HTERT RPE-1 (cell line): ENCODE results near the gene SLC11A2.
"Not testable (repeated sequence)": the region's sequence is repeated elsewhere in the genome, so short reads cannot be mapped to it uniquely, and the experiment has no call there.

Experiments
- in situ Hi-C: fragments of 300-500 bp; cut with MboI; formaldehyde crosslinking; loops from 4 replicates; pipeline ENCODE4 v1.14.3; 2020; ENCODE audit warnings: low sequenced_read_pairs

The SLC11A2 gene

DNA sequence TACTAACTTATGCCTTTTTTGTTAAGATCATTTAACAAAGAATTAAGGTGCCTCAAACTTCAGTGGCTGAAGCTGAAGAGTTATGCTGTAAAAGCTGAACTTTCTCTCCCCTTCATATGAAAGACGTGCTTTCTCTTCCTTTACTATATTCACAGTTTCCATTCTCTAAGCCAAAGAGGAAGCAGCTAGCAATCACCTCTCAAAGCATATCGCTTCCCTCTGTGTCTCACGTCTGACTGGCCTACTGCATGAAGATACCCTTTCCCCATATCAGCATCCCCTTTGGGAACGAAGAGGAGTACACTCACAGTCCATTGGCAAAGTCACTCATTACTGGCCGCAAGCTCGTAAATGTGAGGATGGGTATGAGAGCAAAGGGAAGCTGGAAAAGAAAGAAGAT is 34.9 kb downstream of the SLC11A2 start:
- in situ Hi-C loops: no loop called here

DNA sequence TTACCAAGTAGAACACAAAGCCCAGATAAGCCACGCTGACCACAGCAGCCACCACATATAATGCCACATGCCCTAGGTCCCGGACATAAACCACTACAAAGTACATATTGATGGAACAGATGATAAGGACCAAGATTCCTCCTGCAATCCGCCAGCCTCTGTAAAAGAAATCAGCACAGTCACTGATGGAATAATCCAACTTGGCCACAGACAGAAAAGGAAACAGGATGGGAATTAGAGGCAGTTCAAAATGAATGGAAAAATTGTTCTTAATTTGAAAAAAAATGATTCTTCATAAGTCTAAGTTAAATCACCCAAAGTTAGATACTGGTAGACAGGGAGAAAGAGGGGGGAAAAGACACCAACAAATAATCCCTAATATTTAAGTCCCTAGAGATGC is 35.4 kb downstream of the SLC11A2 start:
- in situ Hi-C loops: no loop called here

DNA sequence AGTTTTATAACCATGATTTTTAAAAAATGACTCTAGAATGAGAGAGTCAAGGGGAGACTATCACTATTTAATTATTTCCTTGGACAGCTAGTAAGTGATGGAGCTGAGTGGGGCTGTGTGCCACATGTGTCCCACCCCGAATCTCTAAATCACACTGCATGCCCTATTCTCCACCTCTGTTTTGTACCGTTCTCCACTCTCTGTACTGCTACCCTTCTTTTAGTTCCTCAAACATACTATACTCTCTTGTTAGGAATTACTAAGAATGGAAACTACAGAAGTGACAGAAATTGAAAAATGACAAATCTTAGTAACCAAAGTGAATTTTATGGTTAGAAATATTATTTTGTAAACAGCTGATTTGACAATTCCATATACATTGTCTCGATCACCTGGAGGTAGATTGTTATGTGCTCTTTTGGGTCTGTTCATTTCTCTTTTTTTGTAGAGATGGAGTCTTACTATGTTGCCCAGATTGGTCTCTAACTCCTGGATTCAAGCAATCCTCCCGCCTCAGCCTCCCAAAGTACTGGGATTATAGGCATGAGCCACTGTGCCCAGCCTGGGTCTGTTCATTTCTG is 35.9 kb downstream of the SLC11A2 start:
- in situ Hi-C loops: no loop called here

DNA sequence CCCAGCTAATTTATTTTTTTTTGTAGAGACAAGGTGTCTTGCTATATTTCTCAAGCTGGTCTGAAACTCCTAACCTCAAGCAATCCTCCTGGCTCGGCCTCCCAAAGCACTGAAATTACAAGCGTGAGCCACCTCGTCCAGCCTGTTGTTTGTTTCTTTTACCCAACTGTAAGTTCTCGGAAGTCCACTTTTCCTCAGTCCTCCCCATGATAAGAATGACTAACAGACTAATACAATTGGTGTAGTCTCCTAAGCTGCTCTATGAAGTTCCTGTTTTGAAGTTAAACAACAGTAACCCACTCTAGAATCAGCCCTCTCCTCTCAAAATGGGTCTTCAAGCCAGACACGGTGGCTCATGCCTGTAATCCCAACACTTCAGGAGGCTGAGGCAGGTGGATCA is 37.3 kb downstream of the SLC11A2 start:
- in situ Hi-C loops: no loop called here

DNA sequence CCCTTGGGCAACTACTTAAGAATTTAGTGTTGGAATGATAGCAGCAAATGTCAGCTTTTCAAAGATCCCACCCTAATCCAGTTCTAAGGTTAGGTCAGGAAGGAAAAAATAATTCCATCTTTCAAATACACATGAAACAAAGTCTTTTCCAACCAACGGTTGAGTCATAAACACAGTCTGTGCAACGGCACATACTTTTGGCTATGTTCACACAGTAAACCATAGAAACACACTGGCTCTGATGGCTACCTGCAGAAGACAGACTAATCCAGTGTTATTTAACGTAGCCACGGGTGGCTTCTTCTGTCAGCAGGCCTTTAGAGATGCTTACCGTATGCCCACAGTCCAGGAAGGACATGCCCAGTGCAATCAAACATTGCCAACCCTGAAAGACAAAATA is 38.1 kb downstream of the SLC11A2 start:
- in situ Hi-C loops: no loop called here

DNA sequence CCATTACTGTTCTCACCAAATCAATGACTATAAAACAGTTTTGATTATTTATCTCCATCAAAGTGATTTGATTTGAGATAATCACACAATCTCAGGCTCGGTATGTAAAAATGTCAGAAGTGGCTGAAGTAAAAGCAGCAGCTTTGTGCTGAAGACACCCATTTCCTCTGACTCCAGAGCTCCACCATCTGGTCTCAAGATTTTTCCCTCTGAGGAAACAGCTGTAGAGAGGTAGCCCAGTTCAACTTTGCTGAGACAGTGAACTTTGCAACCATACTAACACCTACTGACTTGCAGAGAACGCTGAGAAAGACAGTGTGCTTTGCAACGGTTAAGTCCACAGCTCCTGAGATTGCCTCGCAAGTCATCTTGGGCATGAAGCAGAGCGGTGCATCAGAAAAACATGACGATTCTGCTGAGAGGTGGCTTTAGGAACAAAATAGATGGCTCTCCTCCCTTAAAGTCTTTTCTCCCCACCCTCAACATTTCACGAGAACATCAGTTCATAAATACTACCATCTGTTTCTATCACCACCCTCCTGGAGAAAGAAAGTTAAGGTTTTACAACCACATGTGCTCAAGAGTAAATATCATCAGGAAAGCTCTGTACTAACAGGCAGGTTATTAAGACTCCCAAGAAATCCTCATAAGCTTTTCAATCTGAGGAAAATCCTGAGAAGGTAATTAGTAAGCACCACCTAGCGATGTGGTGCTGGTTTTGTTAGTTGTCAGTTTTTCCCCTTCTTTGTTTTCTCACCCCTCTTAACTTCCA is 39.0 kb downstream of the SLC11A2 start:
- in situ Hi-C loops: no loop called here

DNA sequence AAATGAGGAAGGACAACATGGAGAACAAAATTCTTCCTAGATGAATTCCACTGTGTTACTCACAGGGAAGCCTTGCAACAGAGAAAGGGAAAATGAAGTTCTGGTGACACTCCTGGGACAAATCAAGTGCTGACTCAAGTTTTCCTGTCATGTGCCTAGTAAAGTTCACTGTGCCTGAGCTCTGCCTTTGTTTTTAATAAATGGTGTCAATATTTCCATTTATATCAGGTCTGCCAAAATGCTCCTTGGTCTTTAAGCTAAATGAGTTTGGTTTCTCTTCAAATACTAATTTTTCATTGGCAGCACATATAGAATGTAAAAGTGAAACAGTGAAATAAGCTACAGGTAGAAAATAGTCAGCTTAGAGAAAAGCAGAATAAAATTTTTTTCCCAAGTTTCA is 40.9 kb downstream of the SLC11A2 start:
- in situ Hi-C loops: no loop called here

DNA sequence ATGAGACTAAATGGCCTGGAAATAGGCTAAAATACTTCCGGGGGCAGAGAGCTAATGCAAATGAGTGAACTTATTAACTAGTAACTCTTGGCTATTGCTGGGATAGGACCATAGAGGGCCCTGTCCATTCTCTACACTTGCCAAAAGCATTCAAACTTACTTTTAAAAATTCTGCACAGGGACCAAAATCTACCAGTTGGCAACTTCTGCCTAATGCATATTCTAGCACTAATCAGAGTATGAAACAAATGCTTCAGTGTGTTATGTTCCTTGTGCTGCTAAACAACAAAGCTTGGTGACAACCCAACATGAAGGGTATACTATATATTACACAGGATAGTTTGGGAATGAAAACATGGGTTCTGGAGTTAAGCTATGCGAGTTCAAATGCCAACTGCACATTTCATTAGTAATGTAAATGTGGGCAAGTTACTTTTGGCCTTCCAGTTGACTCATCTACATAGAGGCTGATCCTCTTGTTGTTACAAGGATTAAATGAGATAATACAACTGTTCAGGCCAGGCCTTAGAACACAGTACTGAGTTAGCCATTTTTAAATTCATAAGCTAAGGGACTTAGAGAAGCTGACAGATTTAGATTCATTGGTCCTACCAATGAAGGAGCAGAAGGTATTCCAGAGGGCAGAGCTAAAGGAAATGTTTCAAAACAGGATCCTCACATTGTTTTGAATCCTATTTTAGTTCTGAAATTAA is 41.4 kb downstream of the SLC11A2 start:
- in situ Hi-C loops: no loop called here

DNA sequence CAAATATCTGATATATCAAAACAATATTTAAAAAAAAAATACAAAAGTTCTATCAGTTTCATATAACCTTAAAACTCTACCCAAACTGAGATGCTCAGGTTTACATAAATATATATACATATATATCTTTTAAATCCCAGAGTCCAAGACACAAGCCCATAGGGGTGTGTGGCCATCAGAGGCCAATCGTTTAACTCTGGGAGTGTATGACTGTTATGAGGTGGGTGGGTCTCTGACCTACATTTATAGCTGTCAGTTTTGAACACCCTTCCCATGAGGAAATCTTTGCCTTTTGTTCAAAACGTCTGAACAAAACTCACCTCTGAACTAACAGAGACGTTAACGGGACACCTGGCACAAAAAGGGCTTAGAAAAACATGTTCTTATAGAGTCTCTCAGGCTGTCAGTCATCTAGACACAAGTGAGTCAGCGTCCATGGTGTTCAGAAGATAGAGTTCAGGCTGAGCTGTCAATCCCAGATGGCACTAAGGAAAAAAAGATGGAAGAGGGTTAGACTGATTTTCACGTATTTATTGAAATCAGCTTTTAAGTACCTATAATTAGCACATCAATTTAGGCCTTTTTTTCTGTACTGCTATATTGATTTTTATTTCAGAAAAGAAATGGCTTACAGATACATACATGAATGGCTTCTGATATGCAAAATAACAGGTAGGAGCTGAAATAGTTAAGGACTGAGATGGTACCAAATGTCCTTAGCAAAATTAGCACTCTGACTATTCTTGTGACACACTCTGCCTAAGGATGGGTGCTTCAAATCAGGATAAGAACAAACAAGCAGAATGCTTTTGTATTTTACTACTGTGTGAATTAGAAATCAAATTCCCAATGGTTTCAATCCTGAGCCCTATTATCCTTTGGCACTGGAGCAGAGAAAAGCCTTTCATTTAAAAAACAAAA is 44.6 kb downstream of the SLC11A2 start:
- in situ Hi-C loops: no loop called here

DNA sequence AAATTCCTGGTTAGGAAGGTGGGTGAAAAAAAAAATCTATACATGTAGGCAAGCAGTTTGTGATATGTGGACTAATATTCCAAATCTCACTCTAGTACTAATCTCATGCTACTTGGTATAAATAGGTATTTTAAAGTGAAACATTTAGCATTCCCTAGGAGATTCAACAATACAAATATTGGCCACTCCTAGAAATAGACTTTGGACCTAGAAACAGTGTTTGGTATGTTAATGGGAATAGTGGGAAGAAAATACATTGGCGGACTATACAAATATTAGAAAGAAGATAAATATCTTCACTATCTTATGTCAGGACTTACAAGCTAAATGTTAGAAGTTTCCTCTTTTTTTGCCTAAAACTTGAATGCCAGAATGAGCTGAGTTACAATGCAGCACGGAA is 45.6 kb downstream of the SLC11A2 start:
- in situ Hi-C loops: no loop called here

DNA sequence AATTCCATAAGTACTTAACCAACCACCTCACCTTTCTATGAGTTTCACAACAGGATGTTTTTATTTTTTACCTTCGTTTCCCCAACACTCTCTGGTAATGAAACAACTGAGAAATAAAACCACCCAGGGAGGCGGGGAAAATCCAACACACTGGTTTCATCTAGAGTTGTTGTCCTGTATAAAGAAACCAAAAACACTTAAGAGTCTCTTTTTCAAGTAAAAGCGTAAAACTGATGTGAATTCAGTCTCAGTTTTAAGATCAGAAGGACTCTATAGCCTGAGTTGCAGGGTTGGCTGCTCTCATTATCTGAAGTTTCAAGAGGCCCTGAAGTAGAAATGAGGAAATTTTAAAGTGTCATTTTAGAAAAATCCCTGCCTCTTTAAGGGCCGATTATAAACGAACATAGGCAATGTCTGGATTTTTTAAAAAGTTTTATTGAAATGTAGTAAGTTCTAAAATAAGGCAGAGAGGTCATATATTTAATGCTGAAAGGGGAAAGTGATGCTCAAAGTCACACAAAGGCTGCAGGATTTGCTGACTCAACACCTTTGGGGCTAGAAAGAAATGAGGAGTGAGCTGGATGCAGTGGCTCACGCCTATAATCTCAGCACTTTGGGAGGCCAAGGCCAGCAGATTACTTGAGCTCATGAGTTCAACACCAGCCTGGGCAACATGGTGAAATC is 46.7 kb downstream of the SLC11A2 start:
- in situ Hi-C loops: no loop called here

DNA sequence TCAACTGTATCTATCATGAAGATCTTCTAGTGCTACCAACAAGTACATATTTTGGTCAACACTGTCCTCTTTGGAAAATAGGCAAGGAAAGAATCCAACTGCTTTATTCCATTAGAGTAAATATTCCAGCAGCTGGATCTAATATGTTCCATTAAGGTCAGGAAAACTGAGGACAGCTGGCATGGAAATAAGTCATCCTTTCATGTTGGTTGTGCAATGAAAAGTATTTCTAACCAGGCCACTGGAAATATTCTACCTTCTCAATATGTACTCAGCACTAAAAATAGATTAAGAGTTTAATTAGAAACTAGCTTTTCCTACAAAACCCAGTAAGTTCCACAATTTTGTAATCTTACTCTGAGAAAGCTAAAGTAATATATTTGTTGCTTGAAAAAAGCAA is 54.2 kb downstream of the SLC11A2 start:
- in situ Hi-C loops: no loop called here

DNA sequence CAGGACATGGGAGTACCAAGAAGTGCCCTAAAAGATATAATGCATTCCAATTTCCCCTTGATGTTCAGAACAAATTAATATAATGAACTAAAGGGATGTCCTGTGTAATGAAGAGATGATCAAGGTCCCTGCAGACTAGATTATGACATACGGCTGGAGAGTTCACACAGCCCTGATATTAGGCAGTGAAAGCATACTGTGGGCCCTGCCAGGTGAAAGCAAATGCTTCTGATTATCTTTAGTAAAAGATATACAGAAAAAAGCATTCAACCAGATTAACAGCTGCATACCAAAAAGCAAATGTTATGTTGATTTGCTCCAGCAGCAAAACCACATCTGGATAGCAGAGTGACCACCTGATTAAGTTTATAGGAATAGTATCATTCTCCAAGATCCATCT is 61.8 kb downstream of the SLC11A2 start:
- in situ Hi-C loops: no loop called here

DNA sequence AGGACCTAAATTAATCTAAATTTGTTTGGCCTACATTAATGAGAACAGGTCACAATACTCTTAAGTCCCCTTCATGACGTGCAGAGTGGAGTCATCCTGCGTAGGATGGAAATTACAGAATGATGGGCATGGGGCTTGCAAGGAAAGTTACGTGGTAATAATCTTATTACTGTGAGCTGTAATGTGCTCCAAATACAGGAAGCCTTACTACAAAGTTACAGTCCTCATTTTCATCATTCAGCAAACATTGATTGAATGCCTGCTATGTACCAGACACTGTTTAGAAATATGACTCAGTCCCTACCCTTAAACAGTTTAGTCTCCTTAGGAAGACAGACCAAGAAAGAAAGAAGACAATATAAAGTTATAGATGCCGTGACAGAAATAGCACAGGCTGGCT is 64.5 kb downstream of the SLC11A2 start:
- in situ Hi-C loops: no loop called here

DNA sequence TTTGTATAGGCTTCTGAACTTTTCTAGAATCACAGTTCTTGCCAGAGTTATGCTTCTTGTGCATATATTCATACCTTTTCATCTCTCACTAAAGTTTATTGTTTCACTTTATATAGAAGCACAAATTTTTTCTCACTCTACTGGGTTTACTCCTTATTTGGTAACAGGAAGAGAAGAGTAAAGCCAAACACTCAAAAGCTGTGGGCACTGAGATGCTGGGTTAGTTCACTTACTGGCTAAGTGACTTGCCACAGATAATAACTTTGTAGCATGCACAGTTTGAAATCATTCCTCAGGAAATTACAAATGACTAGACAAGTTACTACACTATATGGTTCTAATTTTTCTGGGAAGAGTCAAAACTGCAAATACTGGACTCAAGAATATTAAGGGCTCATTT is 66.1 kb downstream of the SLC11A2 start:
- in situ Hi-C loops: no loop called here

DNA sequence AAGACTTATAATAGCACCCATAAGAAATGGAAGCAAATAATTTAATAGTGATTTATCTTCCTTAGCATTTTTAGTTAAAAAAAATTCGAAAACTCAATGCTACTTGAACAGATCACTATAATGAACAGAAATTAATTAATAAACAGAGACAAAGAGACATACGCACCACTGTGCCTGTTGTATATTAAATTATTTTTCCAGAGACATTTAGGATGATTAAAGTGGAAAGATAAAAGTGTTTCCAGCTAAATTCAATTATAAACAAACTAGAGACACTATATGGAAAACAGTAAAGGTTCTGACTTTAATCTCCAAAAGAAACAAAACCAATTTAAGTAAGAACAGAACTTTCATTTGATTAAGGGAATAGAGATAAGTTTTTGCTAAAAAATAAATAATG is 70.5 kb downstream of the SLC11A2 start:
- in situ Hi-C loops: no loop called here

DNA sequence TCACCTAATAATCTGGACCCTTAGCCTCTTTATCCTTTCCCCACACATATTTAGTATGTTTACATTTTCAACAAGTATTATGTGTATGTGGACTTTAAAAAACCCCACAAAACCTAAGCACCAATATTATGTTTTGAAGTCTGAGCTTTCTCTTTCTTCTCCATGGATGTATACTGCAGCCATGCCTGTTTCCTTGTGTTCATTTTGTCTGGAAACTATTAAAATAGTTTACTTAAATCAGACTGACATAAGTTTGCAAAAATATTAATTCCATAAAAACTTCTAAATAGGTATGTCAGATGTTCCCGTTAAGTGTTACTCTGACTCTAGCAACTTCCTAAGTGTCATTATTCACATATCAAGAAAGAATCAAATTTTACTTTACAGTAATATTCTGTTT is 70.9 kb downstream of the SLC11A2 start:
- in situ Hi-C loops: no loop called here

DNA sequence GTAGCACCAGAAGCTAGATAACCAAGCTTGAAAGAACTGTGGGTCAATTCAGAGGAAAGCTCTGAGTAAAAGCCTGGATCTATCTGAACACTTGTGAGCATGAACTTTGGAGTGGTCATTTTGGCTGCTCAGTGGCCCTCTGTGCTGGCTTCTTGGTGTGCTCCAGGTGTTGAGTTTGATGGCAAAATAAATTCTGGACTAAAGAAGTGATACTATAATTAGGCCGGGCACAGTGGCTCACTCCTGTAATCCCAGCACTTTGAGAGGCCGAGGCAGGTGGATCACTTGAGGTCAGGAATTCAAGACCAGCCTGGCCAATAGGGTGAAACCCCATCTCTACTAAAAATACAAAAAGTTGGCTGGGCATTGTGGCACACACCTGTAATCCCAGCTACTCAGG is 71.4 kb downstream of the SLC11A2 start:
- in situ Hi-C loops: not testable (repeated sequence)

DNA sequence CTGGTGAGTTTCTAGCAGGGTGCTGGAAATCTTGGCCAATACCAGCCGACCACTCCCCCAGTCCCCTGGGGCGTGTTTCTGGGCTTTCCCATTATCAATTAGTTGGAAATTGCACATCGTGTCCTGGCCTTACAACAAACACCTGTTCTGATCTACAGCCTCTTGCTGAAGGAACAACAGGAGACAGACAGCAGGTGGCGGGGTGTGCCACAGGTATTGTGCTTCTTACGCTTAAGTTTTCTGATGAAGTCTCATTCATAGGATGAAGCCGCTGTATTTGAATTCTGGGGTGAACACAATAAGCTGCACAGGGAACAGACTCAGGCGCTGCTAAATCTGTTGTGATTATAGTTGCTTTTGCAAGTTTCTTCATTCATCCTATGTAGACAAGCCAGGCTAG is 73.1 kb downstream of the SLC11A2 start:
- in situ Hi-C loops: no loop called here

DNA sequence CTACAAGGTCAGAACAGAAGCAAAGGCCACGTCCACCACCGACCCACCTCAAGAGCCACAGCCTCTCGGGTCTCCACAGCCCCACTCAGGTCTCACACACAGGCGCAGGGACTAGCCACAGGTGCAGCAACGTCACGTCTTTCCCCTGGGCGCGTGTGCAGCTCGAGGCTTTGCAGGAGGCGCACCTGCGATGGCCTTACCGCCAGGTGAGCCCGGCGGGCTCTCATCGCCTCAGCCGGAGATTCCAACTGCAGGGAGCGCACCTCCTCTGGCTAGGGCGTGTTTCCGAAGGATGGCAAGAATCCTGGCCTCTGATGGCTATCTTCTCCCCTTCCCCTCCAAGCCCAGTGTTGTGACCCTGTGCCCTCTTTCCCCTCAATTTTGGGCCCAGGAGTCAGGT is 73.7 kb downstream of the SLC11A2 start, which contains the start of gene HIGD1C:
Gene HIGD1C (plus strand): TSS at position 35 of the 400 bp plus-strand sequence. CDS start 1,455 bp downstream, outside the sequence.
- in situ Hi-C loops: no loop called here
